ENCODE measurements around the gene FBN3. TPM values are rescaled to one million over a fixed set of nuclear protein-coding genes. Genes with fewer than 3 reads are reported as not detected.
"Not testable (repeated sequence)": the region's sequence is repeated elsewhere in the genome, so short reads cannot be mapped to it uniquely, and the experiment has no call there.

FBN3 gene
- total RNA-seq, 1 experiment from 2014 or later: 0.10 TPM

DNA sequence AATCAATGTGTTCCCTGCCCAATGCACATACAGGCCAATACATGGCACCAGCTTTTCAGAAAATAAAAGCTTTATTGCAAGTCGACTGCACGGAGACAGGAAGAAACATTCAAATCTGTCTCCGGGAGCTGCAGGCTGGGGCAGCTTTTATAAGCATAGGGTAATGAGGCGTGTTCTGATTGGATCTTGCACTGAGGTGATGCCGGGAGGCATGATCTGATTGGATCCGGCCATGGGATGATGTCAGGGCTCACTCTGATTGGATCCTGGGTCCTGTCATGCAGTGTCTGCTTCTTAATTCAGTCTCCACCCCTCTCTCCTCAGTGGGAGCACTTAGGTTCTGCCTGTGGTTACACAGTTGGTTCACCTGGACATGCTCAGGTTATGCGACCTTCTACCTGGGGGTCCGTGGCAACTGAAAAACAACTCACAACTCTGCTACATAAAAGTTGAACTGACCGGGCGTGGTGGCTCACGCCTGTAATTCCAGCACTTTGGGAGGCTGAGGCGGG lies 11.8 kb upstream of the FBN3 start:
- no peak overlapping the region for H3K4me3 ChIP-seq (ENCODE audit: low read depth in 2 of 2, low read length in 2 of 2)
- POLR2A ChIA-PET: no interaction called here
- no peak overlapping the region for H3K27ac ChIP-seq (ENCODE audit: low read length)
- no peak for ATAC-seq
- DNase-seq (ENCODE audit: low read depth, low spot score): no peak
- no peak for TF ChIP-seq TCF7L2 (IDR thresholded peaks at IDR 0.05; ENCODE audit: low read depth, low read length)
- TF ChIP-seq SIN3A (IDR thresholded peaks at IDR 0.05; ENCODE audit: borderline replicate concordance, insufficient read depth, low read depth, low read length): no peak
- TF ChIP-seq, protein P1, sequence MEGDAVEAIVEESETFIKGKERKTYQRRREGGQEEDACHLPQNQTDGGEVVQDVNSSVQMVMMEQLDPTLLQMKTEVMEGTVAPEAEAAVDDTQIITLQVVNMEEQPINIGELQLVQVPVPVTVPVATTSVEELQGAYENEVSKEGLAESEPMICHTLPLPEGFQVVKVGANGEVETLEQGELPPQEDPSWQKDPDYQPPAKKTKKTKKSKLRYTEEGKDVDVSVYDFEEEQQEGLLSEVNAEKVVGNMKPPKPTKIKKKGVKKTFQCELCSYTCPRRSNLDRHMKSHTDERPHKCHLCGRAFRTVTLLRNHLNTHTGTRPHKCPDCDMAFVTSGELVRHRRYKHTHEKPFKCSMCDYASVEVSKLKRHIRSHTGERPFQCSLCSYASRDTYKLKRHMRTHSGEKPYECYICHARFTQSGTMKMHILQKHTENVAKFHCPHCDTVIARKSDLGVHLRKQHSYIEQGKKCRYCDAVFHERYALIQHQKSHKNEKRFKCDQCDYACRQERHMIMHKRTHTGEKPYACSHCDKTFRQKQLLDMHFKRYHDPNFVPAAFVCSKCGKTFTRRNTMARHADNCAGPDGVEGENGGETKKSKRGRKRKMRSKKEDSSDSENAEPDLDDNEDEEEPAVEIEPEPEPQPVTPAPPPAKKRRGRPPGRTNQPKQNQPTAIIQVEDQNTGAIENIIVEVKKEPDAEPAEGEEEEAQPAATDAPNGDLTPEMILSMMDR (IDR thresholded peaks at IDR 0.05): no peak
- TF ChIP-seq POLR2AphosphoS5 (IDR thresholded peaks at IDR 0.05; ENCODE audit: low read depth, low read length): no peak
- TF ChIP-seq, protein P2, sequence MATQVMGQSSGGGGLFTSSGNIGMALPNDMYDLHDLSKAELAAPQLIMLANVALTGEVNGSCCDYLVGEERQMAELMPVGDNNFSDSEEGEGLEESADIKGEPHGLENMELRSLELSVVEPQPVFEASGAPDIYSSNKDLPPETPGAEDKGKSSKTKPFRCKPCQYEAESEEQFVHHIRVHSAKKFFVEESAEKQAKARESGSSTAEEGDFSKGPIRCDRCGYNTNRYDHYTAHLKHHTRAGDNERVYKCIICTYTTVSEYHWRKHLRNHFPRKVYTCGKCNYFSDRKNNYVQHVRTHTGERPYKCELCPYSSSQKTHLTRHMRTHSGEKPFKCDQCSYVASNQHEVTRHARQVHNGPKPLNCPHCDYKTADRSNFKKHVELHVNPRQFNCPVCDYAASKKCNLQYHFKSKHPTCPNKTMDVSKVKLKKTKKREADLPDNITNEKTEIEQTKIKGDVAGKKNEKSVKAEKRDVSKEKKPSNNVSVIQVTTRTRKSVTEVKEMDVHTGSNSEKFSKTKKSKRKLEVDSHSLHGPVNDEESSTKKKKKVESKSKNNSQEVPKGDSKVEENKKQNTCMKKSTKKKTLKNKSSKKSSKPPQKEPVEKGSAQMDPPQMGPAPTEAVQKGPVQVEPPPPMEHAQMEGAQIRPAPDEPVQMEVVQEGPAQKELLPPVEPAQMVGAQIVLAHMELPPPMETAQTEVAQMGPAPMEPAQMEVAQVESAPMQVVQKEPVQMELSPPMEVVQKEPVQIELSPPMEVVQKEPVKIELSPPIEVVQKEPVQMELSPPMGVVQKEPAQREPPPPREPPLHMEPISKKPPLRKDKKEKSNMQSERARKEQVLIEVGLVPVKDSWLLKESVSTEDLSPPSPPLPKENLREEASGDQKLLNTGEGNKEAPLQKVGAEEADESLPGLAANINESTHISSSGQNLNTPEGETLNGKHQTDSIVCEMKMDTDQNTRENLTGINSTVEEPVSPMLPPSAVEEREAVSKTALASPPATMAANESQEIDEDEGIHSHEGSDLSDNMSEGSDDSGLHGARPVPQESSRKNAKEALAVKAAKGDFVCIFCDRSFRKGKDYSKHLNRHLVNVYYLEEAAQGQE (IDR thresholded peaks at IDR 0.05; ENCODE audit: insufficient read depth in 1 of 2, low read depth in 2 of 2, low read length in 1 of 2): no peak
- CTCF ChIA-PET: no interaction called here
- no peaks in the 10 kb centered on the region for H3K36me3 ChIP-seq (ENCODE audit: control insufficient read depth, insufficient read depth, low read length)
- H3K4me1 ChIP-seq (ENCODE audit: control insufficient read depth, insufficient read depth, low read length): no peaks in the 10 kb centered on the region
- intact Hi-C loops (cut with micrococcal nuclease; ENCODE audit: unreplicated experiment): no loop called here
- H3K9me3 ChIP-seq (ENCODE audit: control insufficient read depth, insufficient read depth, low read depth, low read length): no peaks in the 10 kb centered on the region
- no peaks in the 10 kb centered on the region for H3K27me3 ChIP-seq (ENCODE audit: control insufficient read depth, insufficient read depth, low read length)
- no TSS peak for BruUV-seq (replicated peaks)
- in situ Hi-C loops (cut with HindIII; ENCODE audit: low pct_unique_long_range_greater_than_20kb, low sequenced_read_pairs): no loop called here

DNA sequence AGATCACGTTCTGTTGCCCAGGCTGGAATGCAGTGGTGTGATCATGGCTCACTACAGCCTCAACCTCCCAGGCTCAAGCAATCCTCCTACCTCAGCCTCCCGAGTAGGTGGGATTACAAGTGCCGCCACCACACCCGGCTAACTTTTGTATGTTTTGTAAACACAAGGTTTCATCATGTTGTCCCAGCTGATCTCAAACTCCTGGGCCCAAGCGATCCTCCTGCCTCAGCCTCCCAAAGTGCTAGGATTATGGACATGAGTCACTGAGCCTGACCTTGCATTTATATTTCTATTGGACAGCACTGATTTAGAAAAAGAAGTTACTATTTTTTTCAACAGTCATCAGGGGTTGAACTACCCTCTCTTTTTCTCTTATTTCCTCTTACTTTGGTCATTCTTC lies 9.9 kb upstream of the FBN3 start:
- H3K4me1 ChIP-seq (ENCODE audit: control insufficient read depth, insufficient read depth, low read length); POLR2A ChIA-PET; H3K4me3 ChIP-seq (ENCODE audit: low read depth in 2 of 2, low read length in 2 of 2); H3K27ac ChIP-seq (ENCODE audit: low read length); H3K9me3 ChIP-seq (ENCODE audit: control insufficient read depth, insufficient read depth, low read depth, low read length); H3K36me3 ChIP-seq (ENCODE audit: control insufficient read depth, insufficient read depth, low read length); H3K27me3 ChIP-seq (ENCODE audit: control insufficient read depth, insufficient read depth, low read length); DNase-seq (ENCODE audit: low read depth, low spot score); intact Hi-C loops (cut with micrococcal nuclease; ENCODE audit: unreplicated experiment); BruUV-seq (replicated peaks); ATAC-seq; in situ Hi-C loops (cut with HindIII; ENCODE audit: low pct_unique_long_range_greater_than_20kb, low sequenced_read_pairs); CTCF ChIA-PET: not testable (repeated sequence)

DNA sequence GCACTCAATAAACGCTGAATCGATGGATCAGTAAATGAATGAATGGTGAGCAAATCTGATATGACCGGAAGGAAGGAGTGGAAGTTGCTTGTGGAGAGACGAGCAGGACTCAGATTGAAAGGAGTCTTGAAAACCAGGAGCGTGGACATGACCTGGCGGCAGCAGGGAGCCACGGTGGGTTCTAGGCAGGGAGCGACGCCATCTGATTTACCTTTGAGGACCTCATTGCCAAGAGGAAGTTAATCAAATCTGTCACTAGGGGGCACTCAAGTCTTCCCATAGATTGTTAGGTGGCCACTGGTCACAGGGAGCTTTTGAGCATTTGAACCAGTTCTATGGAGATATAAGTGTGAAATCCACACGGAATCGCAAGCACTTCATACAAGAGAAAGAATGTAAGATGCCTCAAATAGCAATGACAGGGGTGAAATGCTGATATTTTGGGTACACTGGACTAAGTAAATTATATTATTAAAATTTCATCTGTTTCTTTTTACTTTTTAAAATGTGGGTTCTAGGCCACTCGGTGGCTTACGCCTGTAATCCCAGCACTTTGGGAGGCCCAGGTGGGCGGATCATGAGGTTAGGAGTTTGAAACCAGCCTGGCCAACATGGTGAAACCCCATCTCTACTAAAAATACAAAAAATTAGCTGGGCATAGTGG lies 9.2 kb upstream of the FBN3 start:
- Histone ChIP-seq H3K4me1 (ENCODE audit: control insufficient read depth, insufficient read depth, low read length) (peaks cover 10% of the 10 kb centered on the region), H3K36me3 (ENCODE audit: control insufficient read depth, insufficient read depth, low read length) (no peaks in the 10 kb centered on the region), H3K27ac (ENCODE audit: low read length) (no peak overlapping the region), H3K4me3 (ENCODE audit: low read depth in 2 of 2, low read length in 2 of 2) (no peak overlapping the region), H3K9me3 (ENCODE audit: control insufficient read depth, insufficient read depth, low read depth, low read length) (no peaks in the 10 kb centered on the region), H3K27me3 (ENCODE audit: control insufficient read depth, insufficient read depth, low read length) (no peaks in the 10 kb centered on the region)
- DNase-seq (ENCODE audit: low read depth, low spot score) (peak; percentile 39), ATAC-seq (peak; percentile 75)
- TF ChIP-seq TCF7L2 (IDR thresholded peaks at IDR 0.05; ENCODE audit: low read depth, low read length): no peak
- TF ChIP-seq, protein P1 (IDR thresholded peaks at IDR 0.05): peak; percentile 75
- no peak for TF ChIP-seq SIN3A (IDR thresholded peaks at IDR 0.05; ENCODE audit: borderline replicate concordance, insufficient read depth, low read depth, low read length)
- intact Hi-C loops (cut with micrococcal nuclease; ENCODE audit: unreplicated experiment): loop anchor here (1.0 kb wide), 1 partner anchor 95 kb away; no protein-coding TSS in a partner anchor
- in situ Hi-C loops (cut with HindIII; ENCODE audit: low pct_unique_long_range_greater_than_20kb, low sequenced_read_pairs): no loop called here
- CTCF ChIA-PET: interaction anchor here (0.5 kb wide), 2 partner anchors 95 to 109 kb away, joined by 3 to 6 read pairs; no protein-coding TSS in a partner anchor
- BruUV-seq (replicated peaks): no TSS peak
- POLR2A ChIA-PET: no interaction called here

Measured in Panc1 (cell line).